ENCODE data around the gene ADAP1. TPM values are rescaled to one million over a fixed set of nuclear protein-coding genes. Genes with fewer than 3 reads are reported as not detected.
A peak's percentile ranks its signal among the peaks of the same experiment; 100 is the strongest.

ADAP1 gene
- total and polyA plus RNA-seq, 2 of the 13 experiments (the other 11 are each of a cell fraction or from before 2014, with no cell fraction given), result 10.5 to 24.6 TPM

DNA sequence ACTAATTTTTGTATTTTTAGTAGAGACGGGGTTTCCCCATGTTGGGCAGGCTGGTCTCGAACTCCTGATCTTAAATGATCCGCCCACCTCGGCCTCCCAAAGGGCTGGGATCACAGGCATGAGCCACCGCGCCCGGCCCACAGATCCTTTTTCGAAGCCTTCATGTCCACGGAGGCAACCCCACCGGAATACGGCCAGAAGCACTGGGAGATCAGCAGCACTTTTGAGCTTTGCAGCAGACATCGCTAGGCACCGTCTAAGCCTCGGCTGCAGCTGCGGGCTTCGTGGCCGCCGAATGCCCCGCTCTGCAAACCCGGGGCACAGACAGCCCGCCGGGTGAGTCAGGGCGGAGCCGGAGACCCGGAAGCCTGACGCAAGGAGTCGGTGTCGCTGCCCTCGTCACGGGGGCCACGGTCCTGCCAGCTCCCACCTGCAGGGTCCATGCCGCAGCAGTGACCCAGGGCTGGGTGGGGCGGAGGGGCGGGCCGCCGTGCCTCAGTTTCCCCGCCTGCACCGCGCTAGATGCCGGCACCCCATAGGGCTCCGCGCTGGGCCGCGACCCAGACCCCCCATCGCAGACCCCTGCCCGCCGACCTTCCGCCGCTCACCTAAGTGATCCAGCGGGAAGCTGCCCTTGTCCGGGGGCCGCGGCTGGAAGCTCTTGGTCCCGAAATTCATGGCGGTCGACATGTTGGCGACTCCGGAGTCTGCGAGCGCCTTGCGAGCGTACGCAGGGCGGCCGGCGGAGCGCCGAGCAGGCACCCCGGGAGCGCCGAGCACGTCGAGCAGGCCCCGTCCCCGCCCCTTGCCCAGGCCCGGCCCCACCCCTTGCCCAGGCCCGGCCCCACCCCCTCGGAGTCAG is 20.6 kb upstream of the ADAP1 start, which contains the start of gene COX19 (continued):
- TF ChIP-seq, protein P1, sequence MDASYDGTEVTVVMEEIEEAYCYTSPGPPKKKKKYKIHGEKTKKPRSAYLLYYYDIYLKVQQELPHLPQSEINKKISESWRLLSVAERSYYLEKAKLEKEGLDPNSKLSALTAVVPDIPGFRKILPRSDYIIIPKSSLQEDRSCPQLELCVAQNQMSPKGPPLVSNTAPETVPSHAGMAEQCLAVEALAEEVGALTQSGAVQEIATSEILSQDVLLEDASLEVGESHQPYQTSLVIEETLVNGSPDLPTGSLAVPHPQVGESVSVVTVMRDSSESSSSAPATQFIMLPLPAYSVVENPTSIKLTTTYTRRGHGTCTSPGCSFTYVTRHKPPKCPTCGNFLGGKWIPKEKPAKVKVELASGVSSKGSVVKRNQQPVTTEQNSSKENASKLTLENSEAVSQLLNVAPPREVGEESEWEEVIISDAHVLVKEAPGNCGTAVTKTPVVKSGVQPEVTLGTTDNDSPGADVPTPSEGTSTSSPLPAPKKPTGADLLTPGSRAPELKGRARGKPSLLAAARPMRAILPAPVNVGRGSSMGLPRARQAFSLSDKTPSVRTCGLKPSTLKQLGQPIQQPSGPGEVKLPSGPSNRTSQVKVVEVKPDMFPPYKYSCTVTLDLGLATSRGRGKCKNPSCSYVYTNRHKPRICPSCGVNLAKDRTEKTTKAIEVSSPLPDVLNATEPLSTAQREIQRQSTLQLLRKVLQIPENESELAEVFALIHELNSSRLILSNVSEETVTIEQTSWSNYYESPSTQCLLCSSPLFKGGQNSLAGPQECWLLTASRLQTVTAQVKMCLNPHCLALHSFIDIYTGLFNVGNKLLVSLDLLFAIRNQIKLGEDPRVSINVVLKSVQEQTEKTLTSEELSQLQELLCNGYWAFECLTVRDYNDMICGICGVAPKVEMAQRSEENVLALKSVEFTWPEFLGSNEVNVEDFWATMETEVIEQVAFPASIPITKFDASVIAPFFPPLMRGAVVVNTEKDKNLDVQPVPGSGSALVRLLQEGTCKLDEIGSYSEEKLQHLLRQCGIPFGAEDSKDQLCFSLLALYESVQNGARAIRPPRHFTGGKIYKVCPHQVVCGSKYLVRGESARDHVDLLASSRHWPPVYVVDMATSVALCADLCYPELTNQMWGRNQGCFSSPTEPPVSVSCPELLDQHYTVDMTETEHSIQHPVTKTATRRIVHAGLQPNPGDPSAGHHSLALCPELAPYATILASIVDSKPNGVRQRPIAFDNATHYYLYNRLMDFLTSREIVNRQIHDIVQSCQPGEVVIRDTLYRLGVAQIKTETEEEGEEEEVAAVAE (CRISPR knock-in tag; IDR thresholded peaks at IDR 0.05; ENCODE audit: borderline replicate concordance), result peak; percentile 87
- peak; percentile 80 for TF ChIP-seq RXRA (CRISPR knock-in tag; IDR thresholded peaks at IDR 0.05)
- TF ChIP-seq, protein P2, sequence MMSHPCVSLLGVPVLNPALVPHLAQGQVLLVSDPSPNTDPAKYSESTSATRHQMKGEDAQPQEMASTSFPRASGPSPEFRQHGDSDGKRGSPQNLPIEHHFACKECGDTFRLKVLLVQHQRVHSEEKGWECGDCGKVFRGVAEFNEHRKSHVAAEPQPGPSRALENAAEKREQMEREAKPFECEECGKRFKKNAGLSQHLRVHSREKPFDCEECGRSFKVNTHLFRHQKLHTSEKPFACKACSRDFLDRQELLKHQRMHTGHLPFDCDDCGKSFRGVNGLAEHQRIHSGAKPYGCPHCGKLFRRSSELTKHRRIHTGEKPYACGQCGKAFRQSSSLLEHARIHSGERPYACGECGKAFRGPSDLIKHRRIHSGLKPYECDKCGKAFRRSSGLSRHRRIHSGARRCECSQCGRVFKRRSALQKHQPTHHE (CRISPR knock-in tag; IDR thresholded peaks at IDR 0.05; ENCODE audit: borderline replicate concordance), result peak; percentile 75
- 0 out of 2 replicates have a peak, but pooled peaks have one; percentile 13 for TF ChIP-seq HDAC2 (CRISPR knock-in tag; IDR thresholded peaks at IDR 0.05)
- TF ChIP-seq, protein P3, sequence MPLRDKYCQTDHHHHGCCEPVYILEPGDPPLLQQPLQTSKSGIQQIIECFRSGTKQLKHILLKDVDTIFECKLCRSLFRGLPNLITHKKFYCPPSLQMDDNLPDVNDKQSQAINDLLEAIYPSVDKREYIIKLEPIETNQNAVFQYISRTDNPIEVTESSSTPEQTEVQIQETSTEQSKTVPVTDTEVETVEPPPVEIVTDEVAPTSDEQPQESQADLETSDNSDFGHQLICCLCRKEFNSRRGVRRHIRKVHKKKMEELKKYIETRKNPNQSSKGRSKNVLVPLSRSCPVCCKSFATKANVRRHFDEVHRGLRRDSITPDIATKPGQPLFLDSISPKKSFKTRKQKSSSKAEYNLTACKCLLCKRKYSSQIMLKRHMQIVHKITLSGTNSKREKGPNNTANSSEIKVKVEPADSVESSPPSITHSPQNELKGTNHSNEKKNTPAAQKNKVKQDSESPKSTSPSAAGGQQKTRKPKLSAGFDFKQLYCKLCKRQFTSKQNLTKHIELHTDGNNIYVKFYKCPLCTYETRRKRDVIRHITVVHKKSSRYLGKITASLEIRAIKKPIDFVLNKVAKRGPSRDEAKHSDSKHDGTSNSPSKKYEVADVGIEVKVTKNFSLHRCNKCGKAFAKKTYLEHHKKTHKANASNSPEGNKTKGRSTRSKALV (CRISPR knock-in tag; IDR thresholded peaks at IDR 0.05), result peak; percentile 56; the same call in 1 of the 2 replicates
- TF ChIP-seq BORCS8-MEF2B (CRISPR knock-in tag; IDR thresholded peaks at IDR 0.05), result no peak
- no peak for TF ChIP-seq ZNF496 (CRISPR knock-in tag; IDR thresholded peaks at IDR 0.05; ENCODE audit: insufficient replicate concordance)
- TF ChIP-seq ZSCAN29 (CRISPR knock-in tag; conservative IDR thresholded peaks at IDR 0.05), result 0 out of 2 replicates have a peak, but pooled peaks have one; percentile 40
- peak; percentile 32 for TF ChIP-seq HOXA5 (CRISPR knock-in tag; IDR thresholded peaks at IDR 0.05)
- TF ChIP-seq ZC3H13 (CRISPR knock-in tag; IDR thresholded peaks at IDR 0.05), result peak; percentile 69; the same call in 1 of the 2 replicates
- peak; percentile 41; the same call in 1 of the 2 replicates for TF ChIP-seq AHR (CRISPR knock-in tag; IDR thresholded peaks at IDR 0.05)
- TF ChIP-seq ZBTB14 (CRISPR knock-in tag; IDR thresholded peaks at IDR 0.05), result 0 out of 2 replicates have a peak, but pooled peaks have one; percentile 25
- TF ChIP-seq HMG20B (CRISPR knock-in tag; conservative IDR thresholded peaks at IDR 0.05), result no peak
- TF ChIP-seq SUZ12 (IDR thresholded peaks at IDR 0.05; ENCODE audit: low read depth, low read length), result no peak
- TF ChIP-seq ZNF792 (CRISPR knock-in tag; IDR thresholded peaks at IDR 0.05), result no peak; the same call in none of the 2 replicates
- peak; percentile 84; the same call in 1 of the 2 replicates for TF ChIP-seq MAZ (IDR thresholded peaks at IDR 0.05; ENCODE audit: borderline replicate concordance, low read depth, low read length)
- peak; percentile 76 for TF ChIP-seq MAZ (CRISPR knock-in tag; IDR thresholded peaks at IDR 0.05; ENCODE audit: low read depth)
- no peak for TF ChIP-seq STAG1 (CRISPR knock-in tag; IDR thresholded peaks at IDR 0.05)
